GM12878 (cell line): ENCODE results near the gene GABRB3. TPM values are rescaled to one million over a fixed set of nuclear protein-coding genes. Genes with fewer than 3 reads are reported as not detected.

Source experiments
- ATAC-seq: fragments of 200-7000 bp; cut with Tn5 transposase; 3 replicates; pipeline ENCODE4 v1.9.1; 2020; ENCODE audit warnings: mild to moderate bottlenecking, moderate library complexity
- BruUV-seq: library from RNA; stranded (reverse); fragments of 400-500 nt; replicated peaks from 2 replicates; lab custom pipeline; 2021; lab: Mats Ljungman, UMichigan
- CTCF ChIA-PET: fragments of 300-600 bp; sonication (Branson Sonifier 250); formaldehyde crosslinking; extraction: SDS; loops from one replicate; lab custom pipeline; 2021; ENCODE audit warnings: inconsistent platforms; lab: Yijun Ruan, JAX
- POLR2A ChIA-PET: fragments of 350-600 bp; formaldehyde crosslinking; extraction: SDS; loops from one replicate; lab custom pipeline; 2021; ENCODE audit warnings: inconsistent platforms; lab: Charles Lee
- RAD21 ChIA-PET: fragments of 300-600 bp; sonication (Branson Sonifier 250); formaldehyde crosslinking; loops from one replicate; lab custom pipeline; 2023; ENCODE audit warnings: antibody characterized with exemption; ENCODE audit not compliant: unreplicated experiment; lab: Charles Lee
- SMC1A ChIA-PET: fragments of 300-600 bp; sonication (Branson Sonifier 250); formaldehyde crosslinking; loops from one replicate; lab custom pipeline; 2023; ENCODE audit not compliant: unreplicated experiment, uncharacterized antibody; lab: Charles Lee
- DNase-seq: peaks from one replicate; pipeline ENCODE4 v3.0.0-alpha.2; 2011; ENCODE audit warnings: low read depth, low spot score
- FAIRE-seq: peaks from 3 replicates; lab custom pipeline; 2011; peaks lifted over from hg19 to GRCh38; lab: Jason Lieb, UNC
- H2AFZ ChIP-seq: 2 replicates; pipeline ENCODE4 v1.6.0; 2011; ENCODE audit warnings: low read depth, low read length, control low read depth; ENCODE audit not compliant: control insufficient read depth
- H3K27ac ChIP-seq: 2 replicates; pipeline ENCODE4 v1.5.1; 2011; ENCODE audit warnings: control low read depth; ENCODE audit not compliant: control insufficient read depth, insufficient read depth
- H3K27me3 ChIP-seq, 2 experiments: replicated peaks in 1 of 2; 2 replicates each; pipeline versions ENCODE4 v1.6.0 to v1.6.1; 2011; ENCODE audit warnings: low read length in 1 of 2; ENCODE audit not compliant: control insufficient read depth in 2 of 2, insufficient read depth in 2 of 2
- H3K36me3 ChIP-seq, 2 experiments: 2 replicates each; pipeline ENCODE4 v1.5.1; 2011; ENCODE audit warnings: low read length in 1 of 2; ENCODE audit not compliant: control insufficient read depth in 2 of 2, insufficient read depth in 2 of 2
- H3K4me1 ChIP-seq: 2 replicates; pipeline ENCODE4 v1.6.1; 2011; ENCODE audit warnings: mild to moderate bottlenecking, low read length, moderate library complexity, mixed read lengths; ENCODE audit not compliant: control insufficient read depth, insufficient read depth
- H3K4me2 ChIP-seq: 2 replicates; pipeline ENCODE4 v1.6.0; 2011; ENCODE audit warnings: control low read depth; ENCODE audit not compliant: control insufficient read depth, insufficient read depth
- H3K4me3 ChIP-seq: fragments of 200-600 bp; sonication (generic); 2 replicates; pipeline ENCODE4 v1.5.1; 2016
- H3K79me2 ChIP-seq: 2 replicates; pipeline ENCODE4 v1.6.0; 2011; ENCODE audit warnings: low read length; ENCODE audit not compliant: control insufficient read depth, insufficient read depth
- H3K9ac ChIP-seq: 2 replicates; pipeline ENCODE4 v1.8.0; 2011; ENCODE audit warnings: low read length, control low read depth, mixed read lengths; ENCODE audit not compliant: control insufficient read depth, insufficient read depth
- H3K9me3 ChIP-seq: replicated peaks from 3 replicates; pipeline ENCODE4 v1.5.1; 2011; ENCODE audit warnings: mild to moderate bottlenecking, low read length; ENCODE audit not compliant: control insufficient read depth, insufficient read depth
- H4K20me1 ChIP-seq: 2 replicates; pipeline ENCODE4 v1.6.0; 2011; ENCODE audit not compliant: control insufficient read depth, insufficient read depth
- BHLHE40 ChIP-seq, 2 experiments: fragments of 450-650 bp in 1 of 2; IDR thresholded peaks; 2 replicates each; pipeline ENCODE4 v1.6.1; 2011 to 2017; ENCODE audit warnings: low read depth in 2 of 2, borderline replicate concordance in 1 of 2, improper control_type of control experiment in 1 of 2, low read length in 1 of 2, mild to moderate bottlenecking in 1 of 2
- CHD1 ChIP-seq: IDR thresholded peaks from 2 replicates; pipeline ENCODE4 v1.6.1; 2012; ENCODE audit warnings: low read depth, low read length, improper control_type of control experiment
- DPF2 ChIP-seq: fragments of 450-650 bp; IDR thresholded peaks from 2 replicates; pipeline ENCODE4 v1.6.1; 2017; ENCODE audit warnings: mild to moderate bottlenecking
- EED ChIP-seq: sonication (generic); IDR thresholded peaks from 2 replicates; pipeline ENCODE4 v1.6.1; 2016; ENCODE audit warnings: antibody characterized with exemption, low read depth
- JUND ChIP-seq: IDR thresholded peaks from 2 replicates; pipeline ENCODE4 v1.6.1; 2012; ENCODE audit warnings: low read depth, mild to moderate bottlenecking, low read length, improper control_type of control experiment, moderate library complexity
- MTA2 ChIP-seq: fragments of 450-650 bp; IDR thresholded peaks from 2 replicates; pipeline ENCODE4 v1.6.1; 2016; ENCODE audit warnings: low read depth, mild to moderate bottlenecking, moderate library complexity
- NRF1 ChIP-seq: conservative IDR thresholded peaks from 2 replicates; pipeline ENCODE4 v1.6.1; 2011; ENCODE audit warnings: mild to moderate bottlenecking, low read depth, low read length, improper control_type of control experiment
- PML ChIP-seq: IDR thresholded peaks from 2 replicates; pipeline ENCODE4 v1.6.1; 2012; ENCODE audit warnings: low read length, inconsistent platforms
- RELA ChIP-seq: fragments of 450-650 bp; IDR thresholded peaks from 2 replicates; pipeline ENCODE4 v1.8.0; 2014; ENCODE audit warnings: borderline replicate concordance; ENCODE audit not compliant: partially characterized antibody
- TCF3 ChIP-seq: IDR thresholded peaks from 2 replicates; pipeline ENCODE4 v1.6.1; 2012; ENCODE audit warnings: low read depth, mild to moderate bottlenecking, low read length, borderline replicate concordance; ENCODE audit not compliant: insufficient read depth
- YBX1 ChIP-seq: fragments of 450-650 bp; IDR thresholded peaks from 2 replicates; pipeline ENCODE4 v1.6.1; 2016; ENCODE audit warnings: antibody characterized with exemption
- WGBS: methylation state at CpG from one replicate; pipeline ENCODE4 v1.1.6; 2016; ENCODE audit warnings: low lambda C conversion rate; ENCODE audit not compliant: insufficient replicate concordance, insufficient coverage; ENCODE audit errors: missing lambda C conversion rate; 5-methylcytosine and 5-hydroxymethylcytosine counted together
- in situ Hi-C: fragments of 300-500 bp; cut with MboI; formaldehyde crosslinking; loops from 9 replicates; pipeline ENCODE4 v1.14.3; 2018; ENCODE audit warnings: mixed read lengths
- intact Hi-C: fragments of 100-400 bp; cut with micrococcal nuclease; formaldehyde crosslinking; loops from one replicate; pipeline ENCODE4 v1.14.2; 2022; ENCODE audit not compliant: unreplicated experiment
- polyA plus RNA-seq, 11 experiments: library from polyadenylated mRNA; depleted of rRNA in 4 of 11; unstranded in 6 of 11; stranded (reverse) in 5 of 11; fragments of >200 nt; fragmentation: Nextera tagmentation in 4 of 11; fragmentation: Illumina TruSeq in 1 of 11; extraction: Ambion mirVana in 4 of 11; extraction: Trizol in 1 of 11; gene quantifications; 1 replicate in 1 of 11; 2 replicates in 10 of 11; pipeline versions ENCODE4 v1.2.1 to v1.2.3, GENCODE V29; 2011 to 2016; ENCODE audit warnings: inconsistent platforms in 2 of 11, missing spikeins in 2 of 11, low read depth in 1 of 11
- total RNA-seq, 4 experiments: library from RNA; depleted of rRNA in 3 of 4; stranded (reverse); fragments of >200 nt in 3 of 4; fragmentation: Illumina TruSeq in 1 of 4; extraction: Trizol in 1 of 4; gene quantifications; 2 replicates each; pipeline versions ENCODE4 v1.2.1 to v1.2.3, GENCODE V29; 2013 to 2021
- TF ChIP-seq, protein P1 (sequence below): fragments of 450-650 bp; IDR thresholded peaks from 2 replicates; pipeline ENCODE4 v1.6.1; 2016; ENCODE audit warnings: mild to moderate bottlenecking, moderate library complexity, borderline replicate concordance
- TF ChIP-seq, protein P2 (sequence below): fragments of 450-650 bp; IDR thresholded peaks from 2 replicates; pipeline ENCODE4 v1.6.1; 2017; ENCODE audit warnings: antibody characterized with exemption, mild to moderate bottlenecking, moderate library complexity
- TF ChIP-seq, protein P3 (sequence below): fragments of 450-650 bp; IDR thresholded peaks from 2 replicates; pipeline ENCODE4 v1.6.1; 2018; ENCODE audit warnings: mild to moderate bottlenecking, low read depth, moderate library complexity; ENCODE audit not compliant: partially characterized antibody

GABRB3 gene
- total and polyA plus RNA-seq, 10 of the 15 experiments (the other 5 are each of a cell fraction or from before 2014, with no cell fraction given), result 0.05 to 0.08 (median 0.05) TPM; not detected in 7

DNA sequence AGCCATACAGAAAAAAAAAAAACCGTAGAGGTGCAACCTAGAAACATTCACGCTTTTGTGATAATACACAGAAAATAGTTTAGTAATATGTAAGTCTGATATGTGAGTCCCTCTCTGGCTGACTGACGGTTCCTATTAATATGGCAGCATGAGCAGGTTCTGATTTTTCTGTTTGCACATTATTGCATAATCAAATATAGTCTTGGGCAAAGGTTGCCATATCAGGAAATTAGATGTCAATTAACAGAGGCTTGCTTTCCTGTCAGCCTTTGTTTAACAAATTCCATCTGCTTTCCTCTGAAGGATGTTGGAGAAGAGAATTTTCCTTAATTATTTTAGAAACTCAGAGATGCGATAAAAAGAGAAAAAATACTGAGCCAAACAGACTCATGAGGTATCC, 14.8 kb downstream of the GABRB3 start (continued):
- TF ChIP-seq, protein P1, sequence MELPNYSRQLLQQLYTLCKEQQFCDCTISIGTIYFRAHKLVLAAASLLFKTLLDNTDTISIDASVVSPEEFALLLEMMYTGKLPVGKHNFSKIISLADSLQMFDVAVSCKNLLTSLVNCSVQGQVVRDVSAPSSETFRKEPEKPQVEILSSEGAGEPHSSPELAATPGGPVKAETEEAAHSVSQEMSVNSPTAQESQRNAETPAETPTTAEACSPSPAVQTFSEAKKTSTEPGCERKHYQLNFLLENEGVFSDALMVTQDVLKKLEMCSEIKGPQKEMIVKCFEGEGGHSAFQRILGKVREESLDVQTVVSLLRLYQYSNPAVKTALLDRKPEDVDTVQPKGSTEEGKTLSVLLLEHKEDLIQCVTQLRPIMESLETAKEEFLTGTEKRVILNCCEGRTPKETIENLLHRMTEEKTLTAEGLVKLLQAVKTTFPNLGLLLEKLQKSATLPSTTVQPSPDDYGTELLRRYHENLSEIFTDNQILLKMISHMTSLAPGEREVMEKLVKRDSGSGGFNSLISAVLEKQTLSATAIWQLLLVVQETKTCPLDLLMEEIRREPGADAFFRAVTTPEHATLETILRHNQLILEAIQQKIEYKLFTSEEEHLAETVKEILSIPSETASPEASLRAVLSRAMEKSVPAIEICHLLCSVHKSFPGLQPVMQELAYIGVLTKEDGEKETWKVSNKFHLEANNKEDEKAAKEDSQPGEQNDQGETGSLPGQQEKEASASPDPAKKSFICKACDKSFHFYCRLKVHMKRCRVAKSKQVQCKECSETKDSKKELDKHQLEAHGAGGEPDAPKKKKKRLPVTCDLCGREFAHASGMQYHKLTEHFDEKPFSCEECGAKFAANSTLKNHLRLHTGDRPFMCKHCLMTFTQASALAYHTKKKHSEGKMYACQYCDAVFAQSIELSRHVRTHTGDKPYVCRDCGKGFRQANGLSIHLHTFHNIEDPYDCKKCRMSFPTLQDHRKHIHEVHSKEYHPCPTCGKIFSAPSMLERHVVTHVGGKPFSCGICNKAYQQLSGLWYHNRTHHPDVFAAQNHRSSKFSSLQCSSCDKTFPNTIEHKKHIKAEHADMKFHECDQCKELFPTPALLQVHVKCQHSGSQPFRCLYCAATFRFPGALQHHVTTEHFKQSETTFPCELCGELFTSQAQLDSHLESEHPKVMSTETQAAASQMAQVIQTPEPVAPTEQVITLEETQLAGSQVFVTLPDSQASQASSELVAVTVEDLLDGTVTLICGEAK, result no peak
- TF ChIP-seq JUND (no peak), NRF1 (no peak), BHLHE40 (IDR thresholded peaks at IDR 0.05; ENCODE audit: borderline replicate concordance in 1 of 2, low read depth in 2 of 2, low read length in 1 of 2) (no peak), DPF2 (no peak)

DNA sequence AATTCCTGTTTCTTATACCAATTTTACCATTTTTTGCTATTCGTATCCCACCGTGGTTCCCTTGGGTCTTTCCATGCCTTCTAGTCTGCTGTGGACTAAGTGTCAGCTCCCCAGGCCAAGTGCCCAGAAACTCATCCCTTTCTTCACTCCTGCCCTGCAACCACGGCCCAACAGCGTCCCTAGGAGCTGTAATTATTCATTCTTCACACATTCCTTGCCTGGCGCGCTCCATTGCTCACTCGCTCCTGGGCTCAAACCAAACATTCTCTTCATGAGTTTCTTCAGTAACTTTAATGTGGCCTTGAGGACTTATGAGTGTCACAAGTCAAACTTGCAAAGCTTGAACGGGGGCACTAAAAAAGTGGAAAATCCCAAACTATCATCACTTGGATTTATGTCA, 15.7 kb downstream of the GABRB3 start:
- ChIA-PET CTCF (no interaction called here), SMC1A (no interaction called here), POLR2A (no interaction called here), RAD21 (no interaction called here)
- BruUV-seq, result no TSS peak
- no peaks in the 10 kb centered on the region for H3K36me3 ChIP-seq
- H3K9ac ChIP-seq, result no peak overlapping the region
- no peak overlapping the region for H3K4me2 ChIP-seq
- no peaks in the 10 kb centered on the region for H3K79me2 ChIP-seq
- no peak for FAIRE-seq
- H3K27me3 ChIP-seq, result no peaks in the 10 kb centered on the region
- no peak overlapping the region for H3K4me3 ChIP-seq
- H2AFZ ChIP-seq, result no peak overlapping the region
- no peaks in the 10 kb centered on the region for H3K4me1 ChIP-seq
- ATAC-seq, result no peak
- no peaks in the 10 kb centered on the region for H4K20me1 ChIP-seq
- DNase-seq, result no peak
- no peaks in the 10 kb centered on the region; the same call in 2 of the 3 replicates for H3K9me3 ChIP-seq
- in situ Hi-C loops, result no loop called here
- intact Hi-C loops, result no loop called here
- no peak overlapping the region for H3K27ac ChIP-seq
- WGBS, result 24% methylated on average over 8 of the region's 8 CpGs
- TF ChIP-seq MTA2 (no peak), YBX1 (no peak), EED (no peak), PML (no peak), TCF3 (no peak), CHD1 (no peak), RELA (no peak)
- TF ChIP-seq, protein P2, sequence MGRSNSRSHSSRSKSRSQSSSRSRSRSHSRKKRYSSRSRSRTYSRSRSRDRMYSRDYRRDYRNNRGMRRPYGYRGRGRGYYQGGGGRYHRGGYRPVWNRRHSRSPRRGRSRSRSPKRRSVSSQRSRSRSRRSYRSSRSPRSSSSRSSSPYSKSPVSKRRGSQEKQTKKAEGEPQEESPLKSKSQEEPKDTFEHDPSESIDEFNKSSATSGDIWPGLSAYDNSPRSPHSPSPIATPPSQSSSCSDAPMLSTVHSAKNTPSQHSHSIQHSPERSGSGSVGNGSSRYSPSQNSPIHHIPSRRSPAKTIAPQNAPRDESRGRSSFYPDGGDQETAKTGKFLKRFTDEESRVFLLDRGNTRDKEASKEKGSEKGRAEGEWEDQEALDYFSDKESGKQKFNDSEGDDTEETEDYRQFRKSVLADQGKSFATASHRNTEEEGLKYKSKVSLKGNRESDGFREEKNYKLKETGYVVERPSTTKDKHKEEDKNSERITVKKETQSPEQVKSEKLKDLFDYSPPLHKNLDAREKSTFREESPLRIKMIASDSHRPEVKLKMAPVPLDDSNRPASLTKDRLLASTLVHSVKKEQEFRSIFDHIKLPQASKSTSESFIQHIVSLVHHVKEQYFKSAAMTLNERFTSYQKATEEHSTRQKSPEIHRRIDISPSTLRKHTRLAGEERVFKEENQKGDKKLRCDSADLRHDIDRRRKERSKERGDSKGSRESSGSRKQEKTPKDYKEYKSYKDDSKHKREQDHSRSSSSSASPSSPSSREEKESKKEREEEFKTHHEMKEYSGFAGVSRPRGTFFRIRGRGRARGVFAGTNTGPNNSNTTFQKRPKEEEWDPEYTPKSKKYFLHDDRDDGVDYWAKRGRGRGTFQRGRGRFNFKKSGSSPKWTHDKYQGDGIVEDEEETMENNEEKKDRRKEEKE, result no peak
- TF ChIP-seq, protein P3, sequence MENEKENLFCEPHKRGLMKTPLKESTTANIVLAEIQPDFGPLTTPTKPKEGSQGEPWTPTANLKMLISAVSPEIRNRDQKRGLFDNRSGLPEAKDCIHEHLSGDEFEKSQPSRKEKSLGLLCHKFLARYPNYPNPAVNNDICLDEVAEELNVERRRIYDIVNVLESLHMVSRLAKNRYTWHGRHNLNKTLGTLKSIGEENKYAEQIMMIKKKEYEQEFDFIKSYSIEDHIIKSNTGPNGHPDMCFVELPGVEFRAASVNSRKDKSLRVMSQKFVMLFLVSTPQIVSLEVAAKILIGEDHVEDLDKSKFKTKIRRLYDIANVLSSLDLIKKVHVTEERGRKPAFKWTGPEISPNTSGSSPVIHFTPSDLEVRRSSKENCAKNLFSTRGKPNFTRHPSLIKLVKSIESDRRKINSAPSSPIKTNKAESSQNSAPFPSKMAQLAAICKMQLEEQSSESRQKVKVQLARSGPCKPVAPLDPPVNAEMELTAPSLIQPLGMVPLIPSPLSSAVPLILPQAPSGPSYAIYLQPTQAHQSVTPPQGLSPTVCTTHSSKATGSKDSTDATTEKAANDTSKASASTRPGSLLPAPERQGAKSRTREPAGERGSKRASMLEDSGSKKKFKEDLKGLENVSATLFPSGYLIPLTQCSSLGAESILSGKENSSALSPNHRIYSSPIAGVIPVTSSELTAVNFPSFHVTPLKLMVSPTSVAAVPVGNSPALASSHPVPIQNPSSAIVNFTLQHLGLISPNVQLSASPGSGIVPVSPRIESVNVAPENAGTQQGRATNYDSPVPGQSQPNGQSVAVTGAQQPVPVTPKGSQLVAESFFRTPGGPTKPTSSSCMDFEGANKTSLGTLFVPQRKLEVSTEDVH, result no peak
